MCF 10A (cell line): ENCODE data around the gene SS18L1. TPM values are rescaled to one million over a fixed set of nuclear protein-coding genes. Genes with fewer than 3 reads are reported as not detected.
A peak's percentile ranks its signal among the peaks of the same experiment; 100 is the strongest.

ENCODE experiments used
- BruUV-seq: library from RNA; stranded (reverse); fragments of 400-500 nt; replicated peaks from 2 replicates; lab custom pipeline; 2021; lab: Mats Ljungman, UMichigan
- CTCF ChIA-PET: fragments of 300-600 bp; sonication (Branson Sonifier 250); formaldehyde crosslinking; extraction: SDS; loops from one replicate; lab custom pipeline; 2021; ENCODE audit warnings: antibody characterized with exemption, inconsistent platforms; lab: Yijun Ruan, JAX
- POLR2A ChIA-PET: fragments of 300-600, 350-650 bp; sonication (Branson Sonifier 250); formaldehyde crosslinking; extraction: SDS; loops from one replicate; lab custom pipeline; 2020; ENCODE audit warnings: antibody characterized with exemption, inconsistent platforms; lab: Yijun Ruan, JAX
- DNase-seq: peaks from one replicate; pipeline ENCODE4 v3.0.0-alpha.2; 2018; ENCODE audit not compliant: unreplicated experiment
- H3K27ac Mint-ChIP-seq: one replicate; pipeline ENCODE4 v1.8.0; 2022; ENCODE audit warnings: mild to moderate bottlenecking, low read depth, mixed read lengths; ENCODE audit not compliant: unreplicated experiment
- H3K27me3 Mint-ChIP-seq: one replicate; pipeline ENCODE4 v1.8.0; 2022; ENCODE audit warnings: mixed read lengths; ENCODE audit not compliant: insufficient read depth, unreplicated experiment
- H3K36me3 Mint-ChIP-seq: one replicate; pipeline ENCODE4 v1.8.0; 2022; ENCODE audit warnings: mild to moderate bottlenecking, moderate library complexity, mixed read lengths; ENCODE audit not compliant: insufficient read depth, unreplicated experiment
- H3K4me1 Mint-ChIP-seq: one replicate; pipeline ENCODE4 v1.8.0; 2022; ENCODE audit warnings: mixed read lengths; ENCODE audit not compliant: insufficient read depth, unreplicated experiment
- H3K4me3 Mint-ChIP-seq: one replicate; pipeline ENCODE4 v1.8.0; 2022; ENCODE audit warnings: mild to moderate bottlenecking, moderate library complexity, mixed read lengths; ENCODE audit not compliant: unreplicated experiment
- H3K9me3 Mint-ChIP-seq: one replicate; pipeline ENCODE4 v1.8.0; 2022; ENCODE audit warnings: mixed read lengths; ENCODE audit not compliant: unreplicated experiment
- intact Hi-C: fragments of 100-400 bp; cut with micrococcal nuclease; formaldehyde crosslinking; loops from 2 replicates; pipeline ENCODE4 v1.14.1; 2022
- total RNA-seq: library from RNA; stranded (reverse); gene quantifications from 2 replicates; pipeline ENCODE4 v1.2.3, GENCODE V29; 2022
- TF ChIP-seq, protein P1 (sequence below): fragments of 200-600 bp; IDR thresholded peaks from one replicate; pipeline ENCODE4 v1.8.0; 2022; ENCODE audit warnings: antibody characterized with exemption, mild to moderate bottlenecking; ENCODE audit not compliant: unreplicated experiment

The SS18L1 gene
- total RNA-seq, 1 experiment from 2014 or later, result 16.1 TPM

DNA sequence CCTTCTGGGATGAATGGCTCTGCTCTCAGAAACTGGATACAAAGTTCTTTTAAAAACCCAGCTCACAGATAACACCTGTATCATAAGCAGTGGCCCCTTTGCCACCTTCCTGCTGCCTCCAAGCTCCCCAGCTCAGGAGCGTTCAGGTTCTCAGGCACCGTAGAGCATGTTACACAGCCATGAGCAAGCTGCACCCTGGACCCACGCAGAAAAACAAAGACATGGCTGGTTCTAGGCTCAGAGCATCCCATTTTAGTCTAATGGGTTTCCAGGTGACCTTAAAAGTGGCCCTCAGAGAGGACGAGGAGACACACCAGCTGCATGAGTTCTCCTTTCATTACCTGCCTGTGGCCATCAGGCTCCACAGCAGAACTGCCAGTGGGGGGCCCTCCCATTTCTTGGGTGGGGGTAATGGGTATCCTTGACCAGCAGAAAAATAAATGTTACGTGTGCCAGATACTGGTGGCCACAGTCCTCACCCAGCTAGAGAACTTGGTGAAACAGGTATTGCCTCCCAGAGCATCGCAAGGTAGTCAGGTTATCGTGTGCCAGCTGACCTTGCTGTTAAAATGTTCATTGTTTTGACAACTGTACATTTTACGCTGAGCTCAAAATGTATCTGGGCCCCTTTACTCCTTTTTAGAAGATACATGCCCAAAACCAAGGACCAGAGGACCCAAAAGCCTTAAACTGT lies 7.8 kb upstream of the SS18L1 start:
- no peaks in the 10 kb centered on the region for H3K27me3 Mint-ChIP-seq
- peaks cover 15% of the 10 kb centered on the region for H3K4me1 Mint-ChIP-seq
- H3K9me3 Mint-ChIP-seq, result no peaks in the 10 kb centered on the region
- TF ChIP-seq, protein P1, sequence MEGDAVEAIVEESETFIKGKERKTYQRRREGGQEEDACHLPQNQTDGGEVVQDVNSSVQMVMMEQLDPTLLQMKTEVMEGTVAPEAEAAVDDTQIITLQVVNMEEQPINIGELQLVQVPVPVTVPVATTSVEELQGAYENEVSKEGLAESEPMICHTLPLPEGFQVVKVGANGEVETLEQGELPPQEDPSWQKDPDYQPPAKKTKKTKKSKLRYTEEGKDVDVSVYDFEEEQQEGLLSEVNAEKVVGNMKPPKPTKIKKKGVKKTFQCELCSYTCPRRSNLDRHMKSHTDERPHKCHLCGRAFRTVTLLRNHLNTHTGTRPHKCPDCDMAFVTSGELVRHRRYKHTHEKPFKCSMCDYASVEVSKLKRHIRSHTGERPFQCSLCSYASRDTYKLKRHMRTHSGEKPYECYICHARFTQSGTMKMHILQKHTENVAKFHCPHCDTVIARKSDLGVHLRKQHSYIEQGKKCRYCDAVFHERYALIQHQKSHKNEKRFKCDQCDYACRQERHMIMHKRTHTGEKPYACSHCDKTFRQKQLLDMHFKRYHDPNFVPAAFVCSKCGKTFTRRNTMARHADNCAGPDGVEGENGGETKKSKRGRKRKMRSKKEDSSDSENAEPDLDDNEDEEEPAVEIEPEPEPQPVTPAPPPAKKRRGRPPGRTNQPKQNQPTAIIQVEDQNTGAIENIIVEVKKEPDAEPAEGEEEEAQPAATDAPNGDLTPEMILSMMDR, result no peak
- no peak for DNase-seq
- peaks cover 96% of the 10 kb centered on the region for H3K36me3 Mint-ChIP-seq
- ChIA-PET POLR2A (interaction anchor here (0.6 to 6.1 kb wide), 5 partner anchors 9 to 171 kb away, joined by 3 to 72 read pairs (median 3); partner anchors contain the start of gene LSM14B), CTCF (interaction anchor here (0.6 to 6.0 kb wide), 10 partner anchors 9 to 598 kb away, joined by 3 to 62 read pairs (median 5); no protein-coding TSS in a partner anchor)
- no peak overlapping the region for H3K4me3 Mint-ChIP-seq
- H3K27ac Mint-ChIP-seq, result no peak overlapping the region
- intact Hi-C loops, result loop anchor here (1.0 kb wide), 1 partner anchor 124 kb away; no protein-coding TSS in a partner anchor
- no TSS peak for BruUV-seq

DNA sequence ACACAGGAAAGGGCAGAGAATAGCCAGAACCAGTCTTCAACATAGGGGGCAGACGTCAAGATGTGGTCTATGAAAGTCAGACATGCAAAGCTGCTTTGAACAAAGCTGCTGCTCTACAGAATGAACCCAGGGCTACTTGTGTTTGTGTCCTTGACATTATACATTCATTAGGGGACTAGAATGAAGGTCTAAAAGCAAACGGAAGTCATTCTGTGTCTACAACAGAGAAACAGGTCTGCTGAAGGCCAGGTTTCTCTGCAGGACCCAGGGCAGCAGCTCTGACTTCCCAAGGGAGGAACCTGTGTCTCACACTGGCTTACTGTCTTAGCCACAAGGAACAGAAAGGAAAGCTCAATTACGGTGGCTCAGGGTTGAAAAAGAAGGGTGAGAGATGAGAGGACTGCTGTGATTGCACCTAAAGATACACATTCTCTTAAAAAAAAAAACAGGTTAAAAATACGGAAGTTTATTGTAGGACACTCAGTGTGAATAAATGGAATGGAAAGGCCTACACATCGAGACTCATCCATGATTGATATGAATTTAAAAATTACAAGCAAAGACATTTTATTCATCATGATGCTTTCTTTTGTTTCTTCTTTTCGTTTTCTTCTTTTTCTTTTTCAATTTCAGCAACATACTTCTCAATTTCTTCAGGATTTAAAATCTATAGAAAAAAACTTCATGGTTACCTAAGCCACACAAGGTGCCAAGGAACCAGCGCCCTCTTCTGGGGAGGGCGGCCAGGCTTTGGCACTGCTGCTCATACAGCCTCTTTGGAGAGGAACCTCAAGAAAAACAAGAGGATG lies 7.1 kb upstream of the SS18L1 start:
- intact Hi-C loops, result loop anchor here (1.0 kb wide), 1 partner anchor 125 kb away; no protein-coding TSS in a partner anchor
- ChIA-PET CTCF (interaction anchor here (0.7 to 6.0 kb wide), 9 partner anchors 9 to 597 kb away, joined by 3 to 62 read pairs (median 5); no protein-coding TSS in a partner anchor), POLR2A (interaction anchor here (0.6 to 6.1 kb wide), 6 partner anchors 8 to 170 kb away, joined by 3 to 72 read pairs (median 3); partner anchors contain the start of gene LSM14B)
- TF ChIP-seq, protein P1, result peak; percentile 75
- H3K9me3 Mint-ChIP-seq, result no peaks in the 10 kb centered on the region
- H3K27ac Mint-ChIP-seq, result no peak overlapping the region
- H3K36me3 Mint-ChIP-seq, result peaks cover 96% of the 10 kb centered on the region
- DNase-seq, result peak; percentile 72
- no peaks in the 10 kb centered on the region for H3K27me3 Mint-ChIP-seq
- no TSS peak for BruUV-seq
- no peak overlapping the region for H3K4me3 Mint-ChIP-seq
- H3K4me1 Mint-ChIP-seq, result peaks cover 21% of the 10 kb centered on the region

DNA sequence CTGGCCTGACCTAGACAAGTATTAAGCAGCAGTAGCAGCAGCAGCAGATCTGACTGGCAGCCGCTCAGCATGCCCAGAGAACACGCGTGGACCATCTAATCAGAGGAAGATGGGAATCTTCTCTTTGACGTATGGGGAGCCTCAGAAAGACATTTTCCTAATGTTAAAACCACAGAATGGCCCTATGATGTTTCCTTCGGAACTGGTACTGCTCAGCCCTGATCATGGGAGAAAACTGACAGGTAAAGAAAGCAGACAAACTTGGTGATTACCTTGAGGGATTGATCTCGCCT lies 6.5 kb upstream of the SS18L1 start:
- DNase-seq, result no peak
- Mint-ChIP-seq H3K9me3 (no peaks in the 10 kb centered on the region), H3K36me3 (peaks cover 99% of the 10 kb centered on the region), H3K27me3 (no peaks in the 10 kb centered on the region), H3K4me3 (no peak overlapping the region), H3K4me1 (peaks cover 23% of the 10 kb centered on the region), H3K27ac (no peak overlapping the region)
- intact Hi-C loops, result no loop called here
- TF ChIP-seq, protein P1, result no peak
- BruUV-seq, result no TSS peak
- ChIA-PET POLR2A (interaction anchor here (1.3 to 6.1 kb wide), 3 partner anchors 13 to 126 kb away, joined by 6 to 72 read pairs (median 9); partner anchors contain the start of gene LSM14B), CTCF (interaction anchor here (1.1 to 6.0 kb wide), 3 partner anchors 10 to 126 kb away, joined by 8 to 62 read pairs (median 17); no protein-coding TSS in a partner anchor)
